Prostate gland (tissue), 2 donors: ENCODE data around the gene FCER2. TPM values are rescaled to one million over a fixed set of nuclear protein-coding genes. Genes with fewer than 3 reads are reported as not detected.

Experiments
- DNase-seq: peaks from one replicate; pipeline ENCODE4 v3.0.0-alpha.2; 2019; ENCODE audit warnings: low spot score
- H3K27ac ChIP-seq, 2 donors: fragments of 200-600 bp; sonication (generic); 2 replicates each; pipeline ENCODE4 v1.5.1; 2017 to 2019
- H3K27me3 ChIP-seq: fragments of 200-600 bp; sonication (generic); replicated peaks from 2 replicates; pipeline ENCODE4 v1.5.1; 2019; ENCODE audit not compliant: insufficient read depth
- H3K36me3 ChIP-seq, 2 donors: fragments of 200-600 bp; sonication (generic); 1 replicate in 1 of 2; 2 replicates in 1 of 2; pipeline versions ENCODE4 v1.5.1 to v1.8.1; 2017 to 2019
- H3K4me1 ChIP-seq: fragments of 200-600 bp; sonication (generic); replicated peaks from 2 replicates; pipeline ENCODE4 v1.5.1; 2019
- H3K4me3 ChIP-seq, 2 donors: fragments of 200-600 bp; sonication (generic); 2 replicates each; pipeline ENCODE4 v1.5.1; 2017 to 2019
- H3K9me3 ChIP-seq: fragments of 200-600 bp; sonication (generic); 2 replicates; pipeline ENCODE4 v1.5.1; 2017
- CTCF ChIP-seq, 4 experiments: fragments of 200-600 bp in 2 of 4; fragments of 450-650 bp in 2 of 4; sonication (generic) in 2 of 4; IDR thresholded peaks; 1 replicate in 3 of 4; 2 replicates in 1 of 4; pipeline ENCODE4 v1.5.1; 2016 to 2019; ENCODE audit warnings: antibody characterized with exemption in 4 of 4, mild to moderate bottlenecking in 2 of 4, moderate library complexity in 2 of 4
- POLR2A ChIP-seq: fragments of 450-650 bp; IDR thresholded peaks from one replicate; pipeline ENCODE4 v1.6.1; 2016; ENCODE audit warnings: antibody characterized with exemption, mild to moderate bottlenecking
- POLR2AphosphoS5 ChIP-seq: sonication (generic); formaldehyde crosslinking; IDR thresholded peaks from one replicate; pipeline ENCODE4 v1.6.1; 2017; ENCODE audit warnings: antibody characterized with exemption
- WGBS: methylation state at CpG from one replicate; pipeline ENCODE4 v1.1.5; 2018; 5-methylcytosine and 5-hydroxymethylcytosine counted together
- intact Hi-C: fragments of 100-400 bp; cut with DNase I; formaldehyde crosslinking; loops from one replicate; pipeline ENCODE4 v1.14.2; 2022
- total RNA-seq, 2 donors: library from RNA; depleted of rRNA; stranded (reverse); fragments of >200 nt; gene quantifications; one replicate each; pipeline ENCODE4 v1.1.0, GENCODE V29; 2016

FCER2 gene
- total RNA-seq, 2 donors from 2014 or later, result 1.5 TPM; not detected in 1

GRCh38 chr19:7665076-7665475 lies 36.9 kb downstream of the FCER2 start:
- H3K4me1 ChIP-seq, result no peaks in the 10 kb centered on the region
- no peaks in the 10 kb centered on the region for H3K36me3 ChIP-seq
- H3K27me3 ChIP-seq, result no peaks in the 10 kb centered on the region
- intact Hi-C loops, result no loop called here
- TF ChIP-seq CTCF (IDR thresholded peaks at IDR 0.05) (no peak), POLR2AphosphoS5 (peak; percentile 43)
- no peaks in the 10 kb centered on the region for H3K9me3 ChIP-seq
- H3K27ac ChIP-seq, result no peak overlapping the region
- WGBS, result 25% methylated on average over 4 of the region's 4 CpGs
- no peak for DNase-seq
- H3K4me3 ChIP-seq, result no peak overlapping the region

GRCh38 chr19:7663706-7664105 lies 38.2 kb downstream of the FCER2 start:
- Histone ChIP-seq H3K27ac (no peak overlapping the region), H3K27me3 (no peaks in the 10 kb centered on the region), H3K9me3 (no peaks in the 10 kb centered on the region), H3K4me3 (no peak overlapping the region), H3K36me3 (no peaks in the 10 kb centered on the region), H3K4me1 (no peaks in the 10 kb centered on the region)
- no peak for TF ChIP-seq POLR2AphosphoS5
- TF ChIP-seq POLR2A, result no peak
- no peak for TF ChIP-seq CTCF (IDR thresholded peaks at IDR 0.05)
- intact Hi-C loops, result no loop called here
- WGBS, result 77% methylated on average over 7 of the region's 7 CpGs
- no peak for DNase-seq

GRCh38 chr19:7662657-7663056 lies 39.3 kb downstream of the FCER2 start:
- no peak overlapping the region for H3K4me3 ChIP-seq

GRCh38 chr19:7661744-7662538 lies 40.0 kb downstream of the FCER2 start:
- DNase-seq, result no peak
- no peak for TF ChIP-seq CTCF (IDR thresholded peaks at IDR 0.05)
- no peak for TF ChIP-seq POLR2AphosphoS5
- no peak for TF ChIP-seq POLR2A
- Histone ChIP-seq H3K27ac (no peak overlapping the region), H3K4me3 (no peak overlapping the region), H3K9me3 (no peaks in the 10 kb centered on the region), H3K27me3 (no peaks in the 10 kb centered on the region), H3K4me1 (no peaks in the 10 kb centered on the region), H3K36me3 (no peaks in the 10 kb centered on the region)
- intact Hi-C loops, result no loop called here
- 78% methylated on average over 8 of the region's 8 CpGs for WGBS

More at GRCh38 chr19:7662657-7663056, 39.3 kb downstream of the FCER2 start:
- TF ChIP-seq POLR2AphosphoS5 (no peak), CTCF (IDR thresholded peaks at IDR 0.05) (no peak), POLR2A (no peak)
- H3K9me3 ChIP-seq, result no peaks in the 10 kb centered on the region
- 72% methylated on average over 14 of the region's 14 CpGs for WGBS
- intact Hi-C loops, result no loop called here
- no peak overlapping the region for H3K27ac ChIP-seq
- no peaks in the 10 kb centered on the region for H3K4me1 ChIP-seq
- H3K27me3 ChIP-seq, result no peaks in the 10 kb centered on the region
- DNase-seq, result no peak
- H3K36me3 ChIP-seq, result no peaks in the 10 kb centered on the region

GRCh38 chr19:7658219-7658686 lies 43.7 kb downstream of the FCER2 start:
- TF ChIP-seq CTCF (IDR thresholded peaks at IDR 0.05) (no peak), POLR2AphosphoS5 (no peak), POLR2A (no peak)
- Histone ChIP-seq H3K4me3 (no peak overlapping the region), H3K36me3 (no peaks in the 10 kb centered on the region), H3K27me3 (no peaks in the 10 kb centered on the region), H3K27ac (no peak overlapping the region), H3K4me1 (no peaks in the 10 kb centered on the region), H3K9me3 (no peaks in the 10 kb centered on the region)
- intact Hi-C loops, result loop anchor here (10.0 kb wide), 1 partner anchor 137 kb away; no protein-coding TSS in a partner anchor
- whole genome bisulfite sequencing, result 30% methylated on average over 9 of the region's 9 CpGs
- DNase-seq, result no peak
